Right renal cortex interstitium (tissue), 3 donors: ENCODE measurements around the gene ADCY5. TPM values are rescaled to one million over a fixed set of nuclear protein-coding genes. Genes with fewer than 3 reads are reported as not detected.

Experiments used
- DNase-seq, 3 donors: peaks; one replicate each; pipeline ENCODE4 v3.0.0-alpha.2; 2013; ENCODE audit warnings: low read depth in 3 of 3, low spot score in 2 of 3
- polyA plus RNA-seq, 3 donors: library from polyadenylated mRNA; unstranded; fragments of 120-200 nt; gene quantifications; one replicate each; pipeline ENCODE4 v1.2.1, GENCODE V29; 2013; ENCODE audit not compliant: insufficient read length in 3 of 3

ADCY5 gene
- polyA plus RNA-seq, 3 donors: 10.8 to 13.2 (median 12.7) TPM

DNA sequence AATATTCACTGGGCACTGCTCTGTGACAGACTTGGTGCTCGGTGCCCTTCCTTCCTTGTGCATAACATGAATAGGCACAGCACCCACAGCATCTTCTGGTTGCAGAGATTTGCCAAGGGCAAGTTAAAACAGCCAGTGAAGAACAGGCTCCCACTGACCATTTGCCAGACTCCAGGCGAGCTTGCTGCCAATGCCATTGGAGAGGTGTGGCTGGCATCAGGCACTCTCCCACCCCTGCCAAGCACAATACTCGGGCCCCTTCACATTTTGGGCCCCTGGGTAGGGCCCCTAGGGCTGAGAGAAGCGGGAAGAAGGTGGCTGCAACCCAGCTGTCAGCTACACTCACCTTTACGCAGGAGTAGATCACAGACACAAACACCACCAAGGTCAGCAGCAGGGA lies 135.0 kb downstream of the ADCY5 start:
- no peak for DNase-seq

DNA sequence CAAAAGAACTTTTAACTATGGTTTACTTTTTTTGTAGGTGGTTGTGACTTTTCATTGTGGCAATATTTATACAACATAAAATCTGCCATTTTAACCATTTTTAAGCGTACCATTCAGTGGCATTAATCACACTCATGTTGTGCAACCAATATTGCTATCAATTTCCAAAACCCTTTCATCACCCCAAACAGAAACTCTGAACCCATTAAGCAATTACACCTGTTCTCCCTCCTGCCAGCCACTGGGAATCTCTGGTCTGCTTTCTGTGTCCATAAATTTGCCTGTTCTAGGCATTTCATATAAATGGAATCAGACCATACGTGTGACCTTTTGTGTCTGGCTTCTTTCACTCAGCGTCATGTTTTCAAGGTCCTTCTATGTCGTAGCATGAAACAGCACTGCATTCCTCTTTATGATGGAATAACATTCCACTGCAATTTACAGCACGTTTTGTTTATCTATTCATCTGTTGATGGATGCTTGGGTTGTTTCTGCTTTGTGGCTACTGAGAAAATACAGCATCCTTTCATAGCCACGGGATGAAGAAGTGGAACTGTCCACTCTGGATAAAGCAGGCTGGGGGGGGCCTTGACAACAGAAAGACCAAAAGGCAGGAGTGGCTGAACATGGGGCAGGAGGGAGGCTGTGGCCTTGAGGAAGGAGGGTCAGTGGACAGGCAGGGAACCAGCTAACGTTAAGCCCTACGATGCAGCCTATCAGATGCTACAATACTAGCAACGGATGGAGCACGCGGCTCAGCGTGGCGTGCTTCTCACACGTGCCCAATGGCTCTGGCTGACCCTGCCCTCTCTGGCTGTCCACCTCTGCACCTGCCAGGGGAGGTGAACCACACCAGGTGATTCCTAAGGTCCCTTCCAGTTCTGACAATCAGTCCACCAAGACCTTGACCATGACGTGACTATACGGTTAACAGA lies 136.3 kb downstream of the ADCY5 start:
- no peak for DNase-seq

DNA sequence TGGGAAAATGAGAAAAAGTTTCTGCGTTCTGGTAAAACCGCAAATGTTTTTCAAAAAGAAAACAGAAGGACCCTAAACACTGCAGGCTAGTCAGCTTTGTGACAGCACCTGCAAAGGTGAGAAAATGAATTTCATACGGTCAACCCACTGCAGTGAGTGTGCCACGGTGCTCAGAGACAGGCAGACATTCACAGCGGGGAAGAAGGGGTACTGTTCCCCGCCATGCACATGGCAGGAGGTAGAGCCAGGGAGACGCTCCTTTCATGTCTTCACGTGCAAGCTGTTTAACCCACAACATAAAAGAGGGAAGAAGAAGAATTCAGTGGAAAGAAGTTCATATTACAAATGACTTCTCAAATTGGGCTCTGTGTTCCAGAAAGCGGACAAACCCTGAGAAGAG lies 137.7 kb downstream of the ADCY5 start:
- DNase-seq: no peak

DNA sequence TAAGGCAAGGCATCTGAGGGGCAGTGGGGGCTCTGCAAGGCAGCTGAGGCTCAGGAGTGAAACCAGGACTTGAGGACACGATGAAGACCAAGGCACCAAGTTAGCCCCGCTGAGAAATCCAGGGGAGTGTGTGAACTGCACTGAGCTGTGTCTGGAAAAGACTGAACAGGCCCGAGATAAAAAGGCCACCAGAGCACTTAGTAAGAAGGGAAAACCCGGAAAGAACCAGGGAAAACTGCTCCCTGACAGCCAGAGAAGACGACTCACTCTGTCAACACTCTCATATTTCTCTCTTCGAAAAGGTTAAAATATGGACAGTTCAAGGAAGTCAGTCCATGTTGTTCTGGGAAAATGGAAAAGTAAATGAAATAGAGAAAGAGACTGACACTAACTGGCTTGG lies 138.1 kb downstream of the ADCY5 start:
- no peak for DNase-seq

DNA sequence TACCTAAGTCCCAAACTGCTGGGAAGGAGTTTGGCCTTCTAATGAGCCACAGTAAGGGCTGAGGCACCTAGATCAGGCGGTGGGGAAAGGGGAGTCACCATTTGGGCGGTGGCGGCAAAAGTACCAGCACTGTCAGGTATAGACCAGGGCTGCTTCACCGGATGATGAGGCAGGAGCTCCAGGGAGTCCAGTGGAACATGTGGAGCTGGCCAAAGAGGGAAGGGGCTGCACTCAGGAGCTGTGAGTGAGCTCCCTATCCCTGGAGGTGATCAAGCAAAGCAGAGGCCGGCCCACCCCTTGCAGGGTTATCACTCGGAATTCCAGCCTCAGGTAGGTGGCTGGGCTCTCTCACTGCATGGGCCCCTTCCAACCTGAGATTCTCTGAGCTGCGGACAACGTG lies 138.7 kb downstream of the ADCY5 start:
- no peak for DNase-seq

DNA sequence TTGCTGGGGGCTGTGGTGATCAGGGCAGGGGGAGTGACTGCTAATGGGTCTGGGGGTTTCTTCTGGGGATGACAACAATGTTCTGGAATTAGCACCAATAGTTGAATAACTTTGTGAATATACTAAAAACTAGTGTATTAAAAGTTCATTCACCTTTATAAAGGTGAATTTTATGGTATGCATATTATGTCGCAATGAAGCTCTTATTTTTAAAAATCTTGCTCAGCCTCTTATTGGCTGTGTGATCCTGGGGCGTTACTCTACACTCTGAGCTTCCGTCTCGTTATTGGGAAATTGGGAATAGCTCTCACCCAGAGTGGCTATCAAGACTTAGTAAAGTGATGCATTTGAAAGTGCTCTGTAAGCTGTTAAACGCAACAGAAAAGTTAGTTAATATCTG lies 141.8 kb downstream of the ADCY5 start:
- DNase-seq: no peak

DNA sequence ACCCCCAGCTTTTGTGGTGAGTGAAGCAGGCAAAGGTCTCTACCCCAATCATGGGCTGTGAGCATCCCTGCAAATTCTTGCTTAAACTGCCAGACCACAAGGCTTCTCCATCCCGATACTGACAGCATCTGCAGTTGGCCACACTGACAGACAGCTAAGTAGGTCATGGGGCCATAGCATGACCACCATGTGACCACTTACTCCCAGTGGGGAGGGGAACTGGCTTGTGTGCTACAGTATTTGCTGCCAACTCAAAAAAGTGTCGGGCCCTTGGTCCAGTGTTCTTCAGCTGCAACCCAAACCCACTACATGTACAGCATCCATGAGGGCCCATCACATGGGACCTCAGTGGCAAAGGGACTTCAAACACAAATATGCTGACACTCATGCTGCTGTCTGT lies 143.7 kb downstream of the ADCY5 start:
- DNase-seq: no peak

DNA sequence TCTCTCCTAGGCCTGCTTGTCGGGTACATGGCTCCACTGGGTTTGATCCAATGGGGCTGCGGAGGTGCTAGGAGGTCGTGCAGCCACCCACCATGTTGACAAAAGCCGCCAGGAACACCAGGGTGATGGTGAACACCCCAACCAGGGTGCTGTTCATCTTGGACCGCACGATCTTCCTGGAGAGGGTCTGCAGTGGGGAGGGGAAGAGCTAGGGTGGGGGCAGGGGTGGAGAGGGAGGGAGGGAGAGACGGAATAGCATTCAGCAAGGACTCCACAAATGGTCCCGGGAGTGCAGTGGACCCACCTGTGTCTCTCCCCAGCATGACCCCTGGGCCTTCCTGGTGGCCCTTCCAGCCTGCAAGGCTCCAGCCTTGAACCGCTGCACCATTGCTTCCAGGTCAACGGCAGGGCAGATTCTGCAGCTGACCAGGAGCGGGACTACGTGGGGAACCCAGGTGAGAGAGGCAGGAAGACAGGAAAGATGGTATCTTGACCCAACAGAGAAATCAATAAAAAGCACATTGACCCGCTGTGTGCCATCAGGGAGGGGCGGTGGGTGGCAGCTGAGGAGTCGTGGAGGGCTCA lies 144.8 kb downstream of the ADCY5 start:
- no peak for DNase-seq

DNA sequence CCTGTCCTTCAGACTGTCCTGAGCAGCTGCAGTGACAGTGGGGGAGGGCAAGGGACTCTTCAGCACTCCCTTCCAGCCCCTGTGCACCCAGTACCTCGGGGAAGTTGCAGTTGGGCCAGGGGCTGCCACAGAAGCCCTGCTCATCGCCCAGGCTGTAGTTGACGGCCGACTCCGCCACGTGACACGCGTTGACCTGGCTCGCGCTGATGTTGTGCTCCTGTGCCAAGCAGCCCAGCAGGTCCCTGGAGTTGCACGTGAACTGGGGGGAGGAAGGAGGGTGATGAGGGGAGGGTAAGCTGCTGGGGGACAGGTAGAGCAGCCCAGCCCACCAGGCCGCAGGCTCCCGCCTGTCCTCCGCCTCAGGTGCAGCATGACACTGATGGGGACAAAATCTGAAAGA lies 145.9 kb downstream of the ADCY5 start:
- DNase-seq: no peak

DNA sequence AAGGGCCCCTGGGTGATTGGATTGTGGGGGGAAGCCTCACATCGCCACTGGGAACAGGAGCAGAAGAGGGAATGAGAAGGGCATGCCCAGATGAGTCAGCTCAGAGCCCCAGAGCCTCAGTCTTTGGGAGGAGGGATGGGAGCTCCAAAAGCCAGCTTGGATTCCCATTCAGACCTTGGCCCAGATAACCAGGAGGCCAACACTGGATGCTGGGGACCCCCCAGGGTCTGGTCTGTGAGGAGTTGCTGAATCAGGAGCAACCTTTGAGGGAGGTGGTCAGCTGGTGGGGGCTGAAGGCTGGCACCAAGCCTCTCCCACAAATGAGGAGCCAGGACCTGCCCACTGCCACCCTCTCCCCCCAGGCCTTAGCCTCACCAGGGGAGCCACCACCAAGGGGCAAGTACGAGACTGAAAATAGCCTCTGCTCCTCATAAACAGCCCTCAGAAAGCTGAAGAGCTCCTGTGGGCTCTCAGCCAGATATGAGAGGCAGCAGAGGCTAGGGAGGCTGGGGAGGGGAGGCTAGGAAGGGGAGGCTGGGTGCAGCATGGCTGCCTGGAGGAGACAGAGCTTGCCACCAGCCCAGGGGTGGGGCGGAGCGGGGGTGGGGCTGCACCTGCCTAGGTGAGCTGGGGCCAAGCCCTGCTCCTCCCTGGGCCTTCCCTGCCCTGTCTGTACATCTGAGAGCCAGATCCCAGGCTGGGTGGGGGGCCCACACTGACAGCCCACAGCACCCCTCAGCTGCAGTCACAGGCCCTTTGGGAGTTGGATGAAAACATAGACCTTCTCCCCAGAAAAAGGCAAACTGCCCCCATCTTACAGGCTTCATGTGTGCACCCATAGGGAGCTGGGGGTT lies 147.3 kb downstream of the ADCY5 start:
- DNase-seq: no peak

DNA sequence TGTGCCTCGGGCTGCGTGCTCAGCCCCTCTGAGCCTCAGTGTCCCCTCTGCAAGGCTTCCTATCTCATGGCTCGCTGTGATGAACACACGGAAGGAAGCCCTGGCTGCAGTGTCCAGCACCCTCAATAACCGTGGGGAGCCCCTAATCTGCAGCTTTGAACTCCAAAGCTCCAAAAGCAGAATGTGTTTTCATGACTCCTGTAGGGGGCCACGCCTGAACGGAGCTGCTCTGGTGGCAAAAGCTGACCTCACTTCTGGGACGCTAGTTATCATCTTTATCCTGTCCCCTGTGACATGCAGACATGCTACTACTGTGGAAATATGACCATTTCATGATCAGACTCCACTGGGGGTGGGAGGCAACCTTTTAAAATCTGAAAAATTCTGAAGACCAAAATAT lies 148.3 kb downstream of the ADCY5 start:
- DNase-seq: no peak

DNA sequence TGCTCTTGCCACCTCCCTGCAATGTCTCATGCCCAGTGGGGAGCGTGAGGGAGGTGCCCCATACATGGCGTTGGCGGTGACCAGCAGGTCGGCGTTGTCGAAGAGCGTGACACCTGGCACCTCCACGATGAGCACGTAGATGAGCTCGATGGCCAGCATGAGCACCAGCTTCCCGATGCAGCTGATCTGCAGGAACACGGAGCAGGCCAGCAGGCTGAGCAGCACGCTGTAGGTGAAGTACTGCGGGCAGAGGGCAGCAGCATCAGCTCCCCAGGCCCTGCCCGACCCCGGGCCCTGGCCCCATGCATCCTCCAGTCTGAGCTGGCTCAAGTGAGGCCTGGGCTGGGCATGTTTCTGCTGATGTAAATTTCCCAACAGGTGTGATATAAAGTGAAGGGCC lies 148.8 kb downstream of the ADCY5 start:
- no peak for DNase-seq

DNA sequence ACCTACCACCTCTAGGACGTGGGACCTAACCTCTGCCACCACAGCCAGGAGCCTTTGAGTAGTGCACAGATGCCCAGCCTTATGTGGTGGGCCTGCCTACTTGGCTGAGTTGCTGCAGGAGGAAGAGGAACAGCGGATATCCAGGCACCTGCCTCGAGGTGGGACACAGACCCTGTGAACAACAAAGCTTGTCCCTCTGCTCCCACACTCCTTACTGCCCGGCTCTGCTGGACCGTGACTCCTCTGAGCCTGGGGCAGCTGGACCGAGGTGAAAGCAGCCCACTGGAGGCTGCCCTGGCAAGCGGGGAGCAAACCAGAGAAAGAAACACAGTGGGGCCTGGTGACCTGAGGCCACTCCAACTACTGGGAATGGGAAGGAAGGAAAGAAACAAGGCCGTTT lies 149.3 kb downstream of the ADCY5 start:
- no peak for DNase-seq

DNA sequence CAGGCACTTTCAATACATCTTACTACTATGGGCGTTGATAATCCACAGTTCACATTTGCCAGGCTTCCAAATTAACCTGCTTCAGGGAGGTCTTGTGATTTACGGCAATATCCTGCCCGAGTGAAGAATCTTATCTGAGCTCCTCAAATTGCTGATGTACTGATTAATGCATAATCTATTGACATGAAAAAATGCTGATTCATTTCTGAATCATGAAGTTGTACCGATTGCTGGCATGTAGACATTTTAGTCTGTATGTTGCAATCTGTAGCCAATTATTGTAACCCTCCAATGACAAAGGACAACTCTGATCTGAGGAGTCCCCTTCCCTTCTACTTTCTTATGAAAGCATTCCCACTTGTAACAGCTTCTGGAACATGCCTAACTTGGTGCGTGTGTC lies 150.0 kb downstream of the ADCY5 start:
- DNase-seq: no peak

DNA sequence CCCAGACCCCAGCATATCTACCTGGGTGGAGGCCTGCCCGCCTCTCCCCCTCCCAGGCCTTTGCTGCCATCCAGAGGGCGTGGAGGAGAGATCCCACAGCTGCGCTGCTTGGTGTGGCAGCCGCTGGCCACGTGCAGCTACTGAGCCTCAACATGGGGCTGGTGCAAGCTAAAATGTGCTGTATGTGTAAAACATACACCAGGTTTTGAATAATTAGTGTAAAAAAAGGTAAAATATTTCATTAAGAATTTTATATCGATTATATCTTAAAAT lies 151.3 kb downstream of the ADCY5 start:
- no peak for DNase-seq

DNA sequence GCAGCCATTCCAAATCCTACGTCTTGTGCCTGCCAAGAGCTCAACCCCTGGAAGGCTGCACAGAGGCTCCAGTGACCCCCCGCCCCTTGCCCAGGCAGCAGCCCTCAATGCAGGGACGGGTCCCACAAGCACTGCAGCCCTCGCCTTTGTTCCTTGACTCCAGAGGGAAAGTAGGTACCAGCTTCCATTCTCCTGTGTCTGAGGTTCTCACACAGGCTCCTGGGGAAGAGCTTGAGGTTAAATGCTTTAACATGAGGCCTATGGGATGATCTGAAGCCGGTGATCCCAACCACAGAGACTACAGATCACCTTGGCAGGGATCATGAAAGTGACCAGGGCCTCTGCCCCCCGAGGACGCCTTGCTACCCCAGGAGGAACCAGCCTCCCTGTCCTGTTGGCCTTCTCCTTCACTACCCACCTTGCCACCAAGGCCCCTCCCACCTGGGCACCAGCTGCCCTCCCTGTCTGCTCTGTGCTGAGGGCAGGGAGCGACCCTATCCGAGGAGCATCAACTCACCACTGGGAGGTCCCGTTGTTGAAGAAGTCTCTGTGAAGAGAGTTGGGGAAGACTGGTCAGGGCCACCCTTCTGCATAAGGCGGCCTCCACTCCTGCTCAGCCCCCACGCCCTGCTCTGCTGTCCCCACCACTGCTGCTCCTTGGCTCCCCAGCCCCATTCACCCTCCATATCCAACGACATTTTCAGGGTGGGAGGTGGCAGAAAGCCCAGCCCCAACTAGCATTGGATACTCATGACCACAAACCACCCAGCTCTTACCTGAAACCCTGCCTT lies 151.9 kb downstream of the ADCY5 start:
- no peak for DNase-seq

DNA sequence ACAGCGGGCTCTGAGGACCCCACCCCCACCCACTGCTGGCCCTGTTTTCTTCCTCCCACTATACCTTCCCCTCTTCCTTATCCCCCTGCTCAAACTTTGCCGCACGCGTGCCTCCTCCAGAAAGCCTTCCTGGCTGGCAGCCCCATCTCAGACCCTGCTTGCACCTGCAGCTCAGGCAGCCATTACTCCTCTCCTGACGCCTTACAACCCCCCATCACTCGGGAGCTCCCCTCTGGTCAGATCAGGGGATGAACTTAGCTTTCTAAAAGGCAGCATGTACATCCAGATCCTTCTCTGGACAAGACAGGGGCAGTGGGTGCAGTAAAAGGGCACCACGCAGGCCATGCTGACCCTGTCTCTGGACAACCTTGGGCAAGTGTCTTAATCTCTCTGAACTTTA lies 152.6 kb downstream of the ADCY5 start:
- DNase-seq: no peak

DNA sequence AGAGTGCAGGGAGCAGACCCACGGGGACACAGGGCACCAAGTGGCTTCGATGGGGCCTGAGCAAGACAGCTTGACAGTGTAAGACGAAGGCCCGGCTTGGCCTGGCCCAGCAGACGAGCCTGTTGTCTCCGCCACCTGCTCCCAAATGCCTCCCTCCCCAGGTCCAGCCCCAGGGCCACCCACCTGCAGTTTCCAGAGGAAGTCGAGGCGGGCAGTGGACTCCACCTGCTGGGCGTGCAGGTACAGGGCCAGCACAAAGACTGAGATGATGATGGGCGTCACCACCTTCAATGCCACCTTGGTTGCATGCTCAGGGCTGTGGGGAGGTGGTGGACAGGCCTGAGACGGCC lies 153.0 kb downstream of the ADCY5 start:
- no peak for DNase-seq

DNA sequence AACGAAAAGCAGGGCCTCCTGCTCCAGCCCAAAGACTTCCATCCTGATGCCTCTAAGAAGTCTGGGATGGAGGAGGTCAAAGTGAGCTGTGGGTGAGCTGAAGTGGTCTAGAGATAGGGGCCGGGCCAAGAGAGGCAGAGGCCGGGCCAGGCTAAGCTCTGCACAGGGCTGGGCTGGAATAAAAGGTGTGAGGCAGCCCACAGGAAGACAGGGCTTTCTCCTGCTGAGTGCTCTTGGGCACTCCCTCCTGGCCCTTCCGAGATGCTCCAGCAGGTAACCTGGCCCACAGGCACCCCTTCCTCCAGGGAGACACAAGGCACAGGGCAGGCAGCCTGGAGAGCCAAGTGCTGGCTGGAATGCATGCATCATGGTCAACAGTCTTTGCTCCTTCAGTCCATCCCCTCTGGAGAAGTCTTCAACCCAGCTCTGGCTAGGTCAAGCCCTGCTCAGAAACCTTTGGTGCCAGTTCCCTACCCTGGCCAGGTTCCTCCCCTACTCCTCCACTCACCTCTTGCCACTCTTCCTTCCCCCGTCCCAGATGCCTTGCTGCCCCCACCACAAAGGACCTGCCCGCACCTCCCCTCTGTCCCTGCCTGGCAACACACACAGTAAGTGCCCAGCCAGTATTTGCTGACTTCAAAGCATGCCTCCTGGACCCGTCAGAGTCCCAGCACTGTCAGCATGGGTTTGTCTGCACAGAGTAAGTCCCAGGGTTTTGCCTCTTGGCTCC lies 153.6 kb downstream of the ADCY5 start:
- DNase-seq: no peak

DNA sequence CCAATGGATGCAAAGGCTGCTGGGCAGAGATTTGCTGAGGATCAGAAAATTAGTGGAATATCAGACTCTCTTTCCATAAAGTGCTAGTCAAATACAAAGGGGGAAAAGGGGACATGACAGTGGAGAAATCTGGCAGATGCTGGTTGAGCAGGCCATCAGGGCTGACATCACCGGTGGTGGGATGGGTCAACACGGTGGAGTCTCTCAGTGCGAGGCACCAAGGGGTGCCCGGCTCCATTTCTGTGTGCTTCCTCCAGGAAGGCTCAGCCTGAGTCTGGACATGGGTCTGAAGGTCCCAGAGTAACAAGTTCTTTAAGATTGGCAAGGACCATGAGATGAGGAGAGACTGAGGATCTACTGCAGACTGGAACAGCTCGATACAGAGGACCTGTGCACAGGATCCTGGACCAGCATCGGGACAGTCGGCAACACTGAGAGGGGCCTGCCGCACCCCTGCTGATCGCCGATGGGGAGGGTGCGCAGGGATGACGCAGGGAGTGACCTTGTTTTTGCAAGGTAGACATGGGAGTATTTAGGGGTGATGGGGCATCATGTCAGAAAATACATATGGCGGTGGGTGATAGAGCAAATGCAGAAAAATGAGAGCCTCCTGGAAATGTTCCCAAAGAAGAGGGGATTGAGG lies 154.5 kb downstream of the ADCY5 start:
- no peak for DNase-seq
